Cardiac muscle cell (in vitro differentiated cells and primary cell): ENCODE results near the gene HOXA11. TPM values are rescaled to one million over a fixed set of nuclear protein-coding genes. Genes with fewer than 3 reads are reported as not detected.

ENCODE experiments used
- DNase-seq, 2 donors: peaks; one replicate each; pipeline versions ENCODE4 v3.0.0 to v3.0.0-alpha.2; 2010 to 2017; ENCODE audit warnings: low read depth in 1 of 2, low spot score in 1 of 2
- H3K27ac ChIP-seq: fragments of 200-600 bp; sonication (generic); 2 replicates; pipeline ENCODE4 v1.5.1; 2016
- H3K27me3 ChIP-seq: fragments of 200-600 bp; sonication (generic); 2 replicates; pipeline ENCODE4 v1.6.0; 2016; ENCODE audit warnings: control low read depth
- H3K36me3 ChIP-seq: fragments of 200-600 bp; sonication (generic); 2 replicates; pipeline ENCODE4 v1.5.1; 2016; ENCODE audit warnings: control low read depth
- H3K4me1 ChIP-seq: fragments of 200-600 bp; sonication (generic); 2 replicates; pipeline ENCODE4 v1.8.1; 2017; ENCODE audit warnings: low read depth, mild to moderate bottlenecking, mixed run types
- H3K4me3 ChIP-seq: fragments of 200-600 bp; sonication (generic); 2 replicates; pipeline ENCODE4 v1.5.1; 2016; ENCODE audit warnings: mild to moderate bottlenecking
- H3K9me3 ChIP-seq: fragments of 200-600 bp; sonication (generic); 2 replicates; pipeline ENCODE4 v1.5.1; 2017; ENCODE audit warnings: low read depth, mild to moderate bottlenecking, control low read depth
- CTCF ChIP-seq: IDR thresholded peaks from 2 replicates; pipeline ENCODE4 v1.5.1; 2012; ENCODE audit warnings: low read depth, mild to moderate bottlenecking, low read length
- polyA plus RNA-seq: library from polyadenylated mRNA; unstranded; fragments of >200 nt; fragmentation: Nextera tagmentation; extraction: Ambion mirVana; gene quantifications from 2 replicates; pipeline ENCODE4 v1.2.1, GENCODE V29; 2016
- total RNA-seq: library from RNA; depleted of rRNA; stranded (reverse); fragments of >200 nt; gene quantifications from 2 replicates; pipeline ENCODE4 v1.2.3, GENCODE V29; 2016

The HOXA11 gene
- total and polyA plus RNA-seq, 2 experiments from 2014 or later = not detected

DNA sequence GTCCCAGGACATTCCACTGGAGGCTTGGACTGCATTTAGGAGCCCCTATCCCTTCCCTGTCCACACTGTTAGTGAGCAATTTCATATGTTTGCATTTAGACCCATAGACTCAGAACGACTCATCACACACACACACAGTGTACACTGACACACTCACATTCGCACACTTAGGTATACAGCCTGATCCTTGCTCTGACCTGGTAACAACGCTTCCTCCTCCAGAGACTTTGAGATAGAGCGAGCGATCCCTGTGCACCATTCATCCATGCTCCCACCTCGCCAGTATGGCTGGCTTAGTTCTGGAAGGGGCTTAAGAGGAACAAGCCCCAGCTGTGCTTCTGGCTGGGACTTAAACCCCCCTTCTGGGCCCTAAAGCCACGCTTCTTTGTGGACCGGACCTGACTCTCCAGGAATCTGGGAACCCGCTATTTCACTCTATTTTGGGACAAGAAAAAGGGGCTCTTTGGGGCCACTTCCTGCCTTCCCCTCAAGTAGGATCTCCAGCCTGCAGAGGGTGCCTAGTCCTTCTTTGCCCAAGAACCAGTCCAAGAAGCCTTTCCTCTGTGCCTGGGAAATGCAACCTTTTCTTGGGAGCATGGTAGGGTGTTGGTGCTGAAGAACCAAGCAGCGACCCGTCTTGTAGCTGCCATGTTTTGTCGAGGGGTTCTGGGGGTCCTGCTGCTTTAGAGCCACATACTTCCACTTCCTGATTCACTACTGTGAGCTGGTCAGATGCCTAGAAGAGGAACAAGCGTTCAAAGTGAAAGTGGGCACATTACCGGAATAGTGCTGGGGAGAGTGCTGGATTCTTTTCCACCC, 15.9 kb upstream of the HOXA11 start:
- Histone ChIP-seq H3K36me3 (no peaks in the 10 kb centered on the region), H3K9me3 (no peaks in the 10 kb centered on the region), H3K4me1 (no peaks in the 10 kb centered on the region), H3K27ac (no peak overlapping the region), H3K4me3 (no peak overlapping the region), H3K27me3 (peaks cover 98% of the 10 kb centered on the region)
- no peak for DNase-seq
- no peak for TF ChIP-seq CTCF

DNA sequence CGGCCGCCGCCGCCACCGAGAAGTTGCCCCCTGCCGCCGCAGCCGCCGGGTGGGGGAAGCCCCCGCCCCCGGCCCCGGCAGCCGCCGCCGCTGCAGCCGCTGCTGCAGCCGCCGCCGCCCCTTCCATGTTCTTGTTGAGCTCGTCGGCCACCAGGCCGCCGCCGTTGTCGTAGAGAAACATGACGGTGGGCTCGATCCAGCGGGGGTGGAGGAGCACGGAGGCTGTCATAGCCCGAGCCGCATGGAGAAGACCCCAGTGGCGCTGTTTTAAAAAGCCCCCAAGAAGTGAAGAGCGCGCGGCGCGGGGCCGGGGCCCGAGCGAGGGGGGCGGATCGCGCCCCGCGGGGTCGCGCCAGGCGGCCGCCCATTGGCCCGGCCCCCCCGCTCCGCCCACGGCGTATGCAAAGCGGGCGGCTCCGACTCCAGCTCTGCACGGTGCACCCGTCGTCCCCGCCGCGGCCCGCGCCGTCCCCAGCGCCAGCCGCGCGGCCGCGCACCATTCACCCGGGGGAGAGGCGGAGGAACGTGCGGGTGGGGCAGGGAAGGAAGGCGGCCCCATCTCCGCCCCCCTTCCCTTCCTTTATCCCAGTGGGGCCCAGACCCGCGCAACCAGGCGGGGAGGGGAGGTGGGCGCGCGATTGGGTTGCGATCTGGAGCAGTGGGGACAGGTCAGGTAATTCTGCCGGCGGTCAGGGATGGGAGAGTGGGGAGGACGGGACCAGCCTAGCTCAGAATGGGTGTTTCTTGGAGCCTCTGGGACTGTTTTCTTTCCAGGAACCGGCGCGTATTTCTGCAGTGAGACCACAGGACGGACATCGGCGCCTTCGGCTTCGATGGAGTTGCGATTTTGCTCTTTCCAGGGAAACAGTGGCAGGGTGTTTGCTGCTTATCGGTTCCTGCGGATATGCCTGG, 15.1 kb upstream of the HOXA11 start, which contains the start of gene HOXA13:
Gene HOXA13, minus strand, starts transcription at position 243 of the 912 bp plus-strand sequence. Its CDS starts 14 bp downstream, at position 229.
- H3K36me3 ChIP-seq = no peaks in the 10 kb centered on the region
- peaks cover 98% of the 10 kb centered on the region for H3K27me3 ChIP-seq
- H3K27ac ChIP-seq = no peak within 1 kb of the TSS
- no peaks in the 10 kb centered on the region for H3K4me1 ChIP-seq
- no peak for TF ChIP-seq CTCF
- H3K9me3 ChIP-seq = no peaks in the 10 kb centered on the region
- H3K4me3 ChIP-seq = peak within 1 kb of the TSS; percentile 25
- peak in 1 of 2 donors; percentile 67 for DNase-seq

- Histone ChIP-seq H3K4me1 (no peaks in the 10 kb centered on the region), H3K36me3 (no peaks in the 10 kb centered on the region), H3K9me3 (no peaks in the 10 kb centered on the region), H3K4me3 (peak overlapping the region; percentile 8), H3K27ac (no peak overlapping the region), H3K27me3 (peaks cover 98% of the 10 kb centered on the region)
- DNase-seq = peak in 1 of 2 donors; percentile 29
- no peak for TF ChIP-seq CTCF
Measured at GRCh38 chr7:27198871-27199801, 14.1 kb upstream of the HOXA11 start.

DNA sequence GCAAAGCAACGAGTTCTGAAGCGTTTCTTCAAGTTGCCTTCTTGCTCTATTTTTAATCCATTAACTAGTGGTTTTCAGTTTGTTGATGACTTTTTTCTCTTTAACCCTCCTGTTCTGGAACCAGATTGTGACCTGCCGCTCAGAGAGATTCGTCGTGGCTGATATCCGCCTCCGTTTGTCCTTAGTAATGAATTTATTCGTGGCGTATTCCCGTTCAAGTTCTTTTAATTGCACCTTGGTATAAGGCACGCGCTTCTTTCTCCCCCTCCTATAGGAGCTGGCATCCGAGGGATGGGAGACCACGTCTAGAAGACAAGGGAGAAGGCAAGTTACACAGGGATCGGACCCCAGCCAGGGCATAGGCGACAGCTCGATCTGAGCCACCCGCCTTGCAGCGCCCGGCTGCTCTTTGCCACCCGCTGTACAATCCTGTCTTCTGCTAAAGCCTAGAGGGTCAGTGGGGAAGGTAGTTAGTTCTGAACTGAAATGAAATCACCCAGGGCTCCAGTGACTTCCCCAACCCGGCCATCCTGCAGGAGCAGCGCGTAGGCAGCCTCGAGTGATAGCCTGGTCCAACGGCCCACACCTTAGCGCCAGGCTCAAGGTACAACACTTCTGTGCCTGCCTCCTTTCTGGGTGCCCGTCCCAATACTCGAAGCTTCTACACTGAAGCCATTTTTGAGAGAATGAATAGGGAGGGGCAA, 13.3 kb upstream of the HOXA11 start:
- H3K27ac ChIP-seq = no peak overlapping the region
- DNase-seq = no peak
- no peaks in the 10 kb centered on the region for H3K4me1 ChIP-seq
- no peaks in the 10 kb centered on the region for H3K9me3 ChIP-seq
- H3K36me3 ChIP-seq = no peaks in the 10 kb centered on the region
- no peak overlapping the region for H3K4me3 ChIP-seq
- peaks cover 98% of the 10 kb centered on the region for H3K27me3 ChIP-seq
- no peak for TF ChIP-seq CTCF
